ENCODE results near the gene FREY1. TPM values are rescaled to one million over a fixed set of nuclear protein-coding genes. Genes with fewer than 3 reads are reported as not detected.

Gene FREY1
- total and polyA plus RNA-seq, 2 donors from 2014 or later: 0.99 to 1.0 TPM

DNA sequence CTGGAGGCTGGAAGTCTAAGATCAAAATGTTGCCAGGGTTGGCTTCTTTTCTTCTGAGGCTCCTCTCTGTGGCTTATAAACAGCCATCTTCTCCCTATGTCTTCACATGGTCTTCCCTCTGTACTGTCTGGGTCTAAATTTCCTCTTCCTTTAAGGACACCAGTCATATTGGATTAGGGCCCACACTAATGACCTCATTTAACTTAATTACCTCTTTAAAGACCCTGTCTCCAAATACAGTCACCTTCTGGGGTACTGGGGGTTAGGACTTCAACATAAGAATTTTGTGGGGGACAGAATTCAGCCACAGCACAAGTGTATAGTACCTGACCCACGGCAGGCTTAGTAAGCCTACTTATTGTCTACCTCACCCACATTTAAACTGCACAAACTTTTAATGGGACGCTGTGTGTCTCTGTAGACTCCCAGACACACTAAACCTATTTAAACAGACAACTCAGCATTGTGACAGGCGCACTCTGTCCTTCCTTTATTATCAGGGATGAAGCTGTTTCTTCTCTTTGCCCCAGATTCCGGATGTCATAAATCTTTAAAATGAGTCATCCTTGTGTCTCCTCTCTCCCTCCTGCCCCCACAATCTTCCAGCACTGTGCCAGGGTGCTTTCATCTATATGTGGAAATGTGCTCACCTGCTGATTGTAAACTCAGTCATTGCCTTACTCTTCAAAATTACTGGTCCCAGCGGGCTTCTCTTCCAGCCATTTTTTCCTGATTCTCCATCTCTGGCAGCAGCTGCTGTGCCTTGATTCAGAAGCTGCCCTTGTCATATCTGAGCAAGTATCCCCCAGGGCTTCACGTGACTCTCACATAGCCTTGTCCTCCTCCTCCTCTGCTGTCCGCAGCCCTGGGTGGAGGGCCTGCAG, 27.0 kb downstream of the FREY1 start:
- FAIRE-seq (no peak), DNase-seq (peak in 1 of 5 donors; percentile 35)
- no peak for TF ChIP-seq CTCF (IDR thresholded peaks at IDR 0.05; ENCODE audit: borderline replicate concordance, extremely low read depth, insufficient read depth)
- Histone ChIP-seq H3K9ac (ENCODE audit: low read length in 3 of 3) (no peak overlapping the region), H3K27ac (ENCODE audit: low read depth in 2 of 2, low read length in 2 of 2) (peak overlapping the region in 1 of 2 donors; percentile 23), H3K36me3 (ENCODE audit: control insufficient read depth in 2 of 3, insufficient read depth in 3 of 3, low read length in 3 of 3) (peaks cover 6 to 62% (median 26%) of the 10 kb centered on the region in 3 donors), H3K9me3 (ENCODE audit: control insufficient read depth in 2 of 3, insufficient read depth in 1 of 3, low read length in 3 of 3) (no peaks in the 10 kb centered on the region), H3K4me1 (ENCODE audit: control insufficient read depth in 2 of 3, insufficient read depth in 2 of 3, low read depth in 1 of 3, low read length in 3 of 3) (peaks cover 0 to 4% (median 0%) of the 10 kb centered on the region in 3 donors), H3K4me3 (ENCODE audit: low read length in 3 of 3) (no peak overlapping the region), H3K27me3 (ENCODE audit: control insufficient read depth, insufficient read depth, low read length) (no peaks in the 10 kb centered on the region)
- intact Hi-C loops (cut with DNase I): no loop called here

DNA sequence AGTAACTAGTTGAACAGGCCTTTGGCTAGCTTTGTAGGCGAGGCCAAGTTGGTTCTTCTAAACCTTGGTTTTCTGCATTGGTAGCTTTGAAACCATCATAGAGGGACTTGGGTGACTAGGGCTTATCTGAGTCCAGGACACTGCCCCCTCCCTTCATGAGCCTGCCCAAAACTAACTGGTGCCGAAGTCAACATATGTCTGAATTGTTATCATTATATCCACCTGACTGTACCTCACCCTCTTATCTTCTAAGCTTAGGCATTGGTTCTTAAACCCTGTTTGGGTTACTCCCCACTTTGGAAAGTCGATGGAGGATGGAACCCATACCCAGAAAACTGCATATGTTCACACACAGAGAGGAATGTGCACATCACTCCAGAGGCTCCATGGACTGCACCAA, 29.2 kb downstream of the FREY1 start:
- H3K9me3 ChIP-seq (ENCODE audit: control insufficient read depth in 2 of 3, insufficient read depth in 1 of 3, low read length in 3 of 3): no peaks in the 10 kb centered on the region
- intact Hi-C loops (cut with DNase I): no loop called here
- H3K36me3 ChIP-seq (ENCODE audit: control insufficient read depth in 2 of 3, insufficient read depth in 3 of 3, low read length in 3 of 3): peaks cover 6 to 78% (median 37%) of the 10 kb centered on the region in 3 donors
- no peak for FAIRE-seq
- no peak for DNase-seq
- H3K27me3 ChIP-seq (ENCODE audit: control insufficient read depth, insufficient read depth, low read length): no peaks in the 10 kb centered on the region
- TF ChIP-seq CTCF (IDR thresholded peaks at IDR 0.05; ENCODE audit: borderline replicate concordance, extremely low read depth, insufficient read depth): no peak
- H3K4me1 ChIP-seq (ENCODE audit: control insufficient read depth in 2 of 3, insufficient read depth in 2 of 3, low read depth in 1 of 3, low read length in 3 of 3): peaks cover 0 to 4% (median 0%) of the 10 kb centered on the region in 3 donors
- no peak overlapping the region for H3K27ac ChIP-seq (ENCODE audit: low read depth in 2 of 2, low read length in 2 of 2)
- H3K9ac ChIP-seq (ENCODE audit: low read length in 3 of 3): no peak overlapping the region
- H3K4me3 ChIP-seq (ENCODE audit: low read length in 3 of 3): no peak overlapping the region

DNA sequence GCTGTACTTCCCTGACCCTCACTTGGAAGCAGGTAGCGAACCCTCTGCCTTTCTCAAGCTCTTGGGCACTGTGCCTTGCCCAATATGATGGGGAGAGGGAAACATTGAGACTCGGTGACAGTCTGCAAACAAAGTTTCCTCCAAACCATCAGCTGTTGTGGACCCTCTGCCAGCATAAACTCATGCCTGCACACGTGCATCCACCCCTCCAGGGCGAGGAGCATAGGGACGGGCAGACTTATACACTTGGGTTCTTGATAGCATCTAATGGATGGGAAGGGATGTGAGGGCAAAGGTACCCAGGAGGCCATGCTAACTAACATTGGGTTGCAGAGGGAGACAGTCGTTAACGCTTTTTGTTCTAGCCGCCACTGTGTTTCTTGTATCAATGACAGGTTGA, 29.9 kb downstream of the FREY1 start:
- no peak overlapping the region for H3K4me3 ChIP-seq (ENCODE audit: low read length in 3 of 3)
- H3K27ac ChIP-seq (ENCODE audit: low read depth in 2 of 2, low read length in 2 of 2): no peak overlapping the region
- H3K4me1 ChIP-seq (ENCODE audit: control insufficient read depth in 2 of 3, insufficient read depth in 2 of 3, low read depth in 1 of 3, low read length in 3 of 3): peaks cover 0 to 4% (median 0%) of the 10 kb centered on the region in 3 donors
- intact Hi-C loops (cut with DNase I): no loop called here
- no peaks in the 10 kb centered on the region for H3K27me3 ChIP-seq (ENCODE audit: control insufficient read depth, insufficient read depth, low read length)
- no peak for TF ChIP-seq CTCF (IDR thresholded peaks at IDR 0.05; ENCODE audit: borderline replicate concordance, extremely low read depth, insufficient read depth)
- DNase-seq: no peak
- H3K9ac ChIP-seq (ENCODE audit: low read length in 3 of 3): no peak overlapping the region
- H3K36me3 ChIP-seq (ENCODE audit: control insufficient read depth in 2 of 3, insufficient read depth in 3 of 3, low read length in 3 of 3): peaks cover 6 to 76% (median 38%) of the 10 kb centered on the region in 3 donors
- no peaks in the 10 kb centered on the region for H3K9me3 ChIP-seq (ENCODE audit: control insufficient read depth in 2 of 3, insufficient read depth in 1 of 3, low read length in 3 of 3)
- FAIRE-seq: no peak

All from kidney (tissue), 14 donors.